Measurements from ENCODE around the gene CDH18.

Gene CDH18

GRCh38 chr5:19564036-19564435 lies 424.0 kb downstream of the CDH18 start:
- DNase-seq: no peak

- DNase-seq: no peak
Measured at GRCh38 chr5:19555876-19556275, 432.1 kb downstream of the CDH18 start.

GRCh38 chr5:19555436-19555835 lies 432.6 kb downstream of the CDH18 start:
- DNase-seq: no peak

- DNase-seq: no peak
Measured at GRCh38 chr5:19554524-19554923, 433.5 kb downstream of the CDH18 start.

- DNase-seq: no peak
Measured at GRCh38 chr5:19547640-19548039, 440.4 kb downstream of the CDH18 start.

GRCh38 chr5:19546521-19546920 lies 441.5 kb downstream of the CDH18 start:
- no peak for DNase-seq

- no peak for DNase-seq
Measured at GRCh38 chr5:19538607-19539006, 449.4 kb downstream of the CDH18 start.

- no peak for DNase-seq
Measured at GRCh38 chr5:19536387-19536786, 451.6 kb downstream of the CDH18 start.

GRCh38 chr5:19534751-19535150 lies 453.2 kb downstream of the CDH18 start:
- DNase-seq: no peak

- DNase-seq: no peak
Measured at GRCh38 chr5:19532936-19533335, 455.1 kb downstream of the CDH18 start.

- no peak for DNase-seq
Measured at GRCh38 chr5:19531374-19531952, 456.5 kb downstream of the CDH18 start.

- DNase-seq: no peak
Measured at GRCh38 chr5:19519448-19519847, 468.6 kb downstream of the CDH18 start.

- no peak for DNase-seq
Measured at GRCh38 chr5:19498852-19499251, 489.1 kb downstream of the CDH18 start.

GRCh38 chr5:19497229-19497815 lies 490.7 kb downstream of the CDH18 start:
- DNase-seq: no peak

GRCh38 chr5:19496056-19496455 lies 491.9 kb downstream of the CDH18 start:
- DNase-seq: no peak

GRCh38 chr5:19492861-19493260 lies 495.1 kb downstream of the CDH18 start:
- no peak for DNase-seq

GRCh38 chr5:19488786-19489185 lies 499.2 kb downstream of the CDH18 start:
- no peak for DNase-seq

GRCh38 chr5:19487480-19487879 lies 500.5 kb downstream of the CDH18 start:
- DNase-seq: no peak

GRCh38 chr5:19479562-19479961 lies 508.4 kb downstream of the CDH18 start:
- no peak for DNase-seq

GRCh38 chr5:19462019-19462418 lies 526.0 kb downstream of the CDH18 start:
- DNase-seq: no peak

- no peak for DNase-seq
Measured at GRCh38 chr5:19424506-19424905, 563.5 kb downstream of the CDH18 start.
